ENCODE measurements around the gene G6PC1. TPM values are rescaled to one million over a fixed set of nuclear protein-coding genes. Genes with fewer than 3 reads are reported as not detected.
"Not testable (repeated sequence)": the region's sequence is repeated elsewhere in the genome, so short reads cannot be mapped to it uniquely, and the experiment has no call there.

G6PC1 gene
- total RNA-seq, 1 donor = not detected

DNA sequence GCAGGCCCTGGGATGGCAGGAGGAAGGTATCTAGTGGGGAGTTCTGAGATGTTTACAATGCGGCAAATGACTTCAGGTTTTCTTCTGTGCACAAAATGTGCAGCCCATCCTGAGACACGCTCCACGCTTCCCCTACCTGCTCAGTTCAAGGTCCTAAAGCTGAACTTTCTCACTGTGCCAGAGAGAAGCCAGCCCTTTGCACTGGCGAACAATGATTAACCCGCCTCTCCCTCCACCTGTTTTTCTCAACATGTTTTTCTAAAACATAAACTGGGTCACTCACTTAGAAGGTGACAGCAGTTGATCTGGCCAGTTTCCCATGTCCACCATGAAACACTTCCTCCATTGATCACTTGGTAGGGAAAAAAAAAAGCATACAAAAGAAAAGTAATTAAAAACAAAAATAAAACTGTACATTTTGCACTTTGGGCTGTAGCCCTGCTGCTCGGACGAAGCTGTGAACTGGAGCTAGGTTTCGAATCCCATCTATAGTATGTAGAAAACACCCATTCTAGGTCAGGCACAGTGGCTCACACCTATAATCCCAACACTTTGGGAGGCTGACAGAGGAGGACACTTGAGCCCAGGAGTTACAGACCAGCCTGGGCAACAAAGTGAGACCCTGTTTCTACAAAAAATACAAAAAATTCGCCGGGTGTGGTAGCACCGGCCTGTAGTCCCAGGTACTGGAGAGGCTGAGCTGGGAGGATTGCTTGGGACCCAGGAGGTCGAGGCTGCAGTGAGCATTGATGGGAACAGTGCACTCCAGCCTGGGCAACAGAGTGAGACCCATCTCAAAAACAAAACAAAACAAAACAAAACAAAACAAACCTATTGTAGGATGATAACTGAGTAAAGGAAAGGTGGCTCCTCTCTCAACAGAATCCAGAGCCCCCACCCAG is 6.1 kb upstream of the G6PC1 start:
- no peak for DNase-seq (ENCODE audit: low read depth)
- no peak overlapping the region for H3K4me3 ChIP-seq (ENCODE audit: low read depth, low read length)
- TF ChIP-seq, protein P1, sequence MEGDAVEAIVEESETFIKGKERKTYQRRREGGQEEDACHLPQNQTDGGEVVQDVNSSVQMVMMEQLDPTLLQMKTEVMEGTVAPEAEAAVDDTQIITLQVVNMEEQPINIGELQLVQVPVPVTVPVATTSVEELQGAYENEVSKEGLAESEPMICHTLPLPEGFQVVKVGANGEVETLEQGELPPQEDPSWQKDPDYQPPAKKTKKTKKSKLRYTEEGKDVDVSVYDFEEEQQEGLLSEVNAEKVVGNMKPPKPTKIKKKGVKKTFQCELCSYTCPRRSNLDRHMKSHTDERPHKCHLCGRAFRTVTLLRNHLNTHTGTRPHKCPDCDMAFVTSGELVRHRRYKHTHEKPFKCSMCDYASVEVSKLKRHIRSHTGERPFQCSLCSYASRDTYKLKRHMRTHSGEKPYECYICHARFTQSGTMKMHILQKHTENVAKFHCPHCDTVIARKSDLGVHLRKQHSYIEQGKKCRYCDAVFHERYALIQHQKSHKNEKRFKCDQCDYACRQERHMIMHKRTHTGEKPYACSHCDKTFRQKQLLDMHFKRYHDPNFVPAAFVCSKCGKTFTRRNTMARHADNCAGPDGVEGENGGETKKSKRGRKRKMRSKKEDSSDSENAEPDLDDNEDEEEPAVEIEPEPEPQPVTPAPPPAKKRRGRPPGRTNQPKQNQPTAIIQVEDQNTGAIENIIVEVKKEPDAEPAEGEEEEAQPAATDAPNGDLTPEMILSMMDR (IDR thresholded peaks at IDR 0.05; ENCODE audit: insufficient read depth, low read length) = no peak

DNA sequence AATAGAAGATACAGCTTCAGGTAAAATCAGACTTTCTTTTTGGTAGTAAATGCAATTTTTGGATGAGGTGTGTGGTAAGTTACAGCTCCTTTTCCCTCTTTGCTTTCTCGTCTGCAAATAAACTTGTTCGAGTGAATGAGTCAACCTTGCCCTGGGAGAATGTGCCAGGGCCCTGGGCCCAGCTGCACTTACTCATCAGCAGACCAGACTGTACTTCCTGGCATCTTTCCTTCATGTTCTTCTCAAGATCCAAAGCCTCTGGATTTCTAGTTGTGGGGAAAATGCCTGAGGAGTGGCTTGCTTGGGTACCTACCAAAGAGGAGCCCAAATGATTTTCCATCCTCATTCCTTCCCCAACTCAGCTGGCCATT is 5.4 kb upstream of the G6PC1 start:
- TF ChIP-seq, protein P1 (IDR thresholded peaks at IDR 0.05; ENCODE audit: insufficient read depth, low read length) = no peak
- H3K4me3 ChIP-seq (ENCODE audit: low read depth, low read length) = no peak overlapping the region
- DNase-seq (ENCODE audit: low read depth) = peak; percentile 96

GRCh38 chr17:42898147-42898811 is 2.3 kb upstream of the G6PC1 start:
- DNase-seq (ENCODE audit: low read depth) = no peak
- H3K4me3 ChIP-seq (ENCODE audit: low read depth, low read length) = no peak overlapping the region
- TF ChIP-seq, protein P1 (IDR thresholded peaks at IDR 0.05; ENCODE audit: insufficient read depth, low read length) = no peak

- not testable (repeated sequence) for H3K4me3 ChIP-seq (ENCODE audit: low read depth, low read length); DNase-seq (ENCODE audit: low read depth)
Measured at GRCh38 chr17:42899981-42900380, 618 bp upstream of the G6PC1 start.

DNA sequence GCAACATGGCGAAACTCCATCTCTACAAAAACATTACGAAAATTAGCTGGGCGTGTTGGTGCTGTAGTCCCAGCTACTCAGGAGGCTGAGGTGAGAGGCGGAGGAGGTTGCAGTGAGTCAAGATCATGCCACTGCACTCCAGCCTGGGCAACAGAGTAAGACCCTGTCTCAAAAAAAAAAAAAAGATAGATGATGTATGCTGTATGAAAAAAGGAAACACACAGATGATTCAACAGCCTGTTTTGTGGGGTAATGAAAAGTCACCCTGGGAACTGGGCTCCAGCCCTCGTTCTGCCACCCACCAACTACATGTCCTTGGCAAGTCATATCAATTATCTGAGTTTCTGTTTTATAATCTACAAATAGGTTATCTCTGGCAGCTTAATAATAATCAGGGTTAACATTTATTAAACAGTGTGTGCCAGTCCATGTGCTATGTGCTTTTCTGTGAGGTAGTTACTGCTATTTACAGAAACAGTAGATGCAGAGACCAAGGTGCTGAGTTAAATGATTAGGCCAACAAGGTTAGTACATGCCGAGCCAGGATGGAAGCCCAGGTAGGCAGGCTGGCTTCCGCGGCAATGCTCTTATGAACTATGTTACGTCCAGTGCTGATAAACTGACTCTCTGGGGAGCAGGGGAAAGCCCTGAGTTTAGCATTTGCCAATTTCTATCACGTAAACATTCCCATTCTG is 1.1 kb downstream of the G6PC1 start:
- no peak overlapping the region for H3K4me3 ChIP-seq (ENCODE audit: low read depth, low read length)
- DNase-seq (ENCODE audit: low read depth) = peak; percentile 25
- TF ChIP-seq, protein P1 (IDR thresholded peaks at IDR 0.05; ENCODE audit: insufficient read depth, low read length) = no peak

DNA sequence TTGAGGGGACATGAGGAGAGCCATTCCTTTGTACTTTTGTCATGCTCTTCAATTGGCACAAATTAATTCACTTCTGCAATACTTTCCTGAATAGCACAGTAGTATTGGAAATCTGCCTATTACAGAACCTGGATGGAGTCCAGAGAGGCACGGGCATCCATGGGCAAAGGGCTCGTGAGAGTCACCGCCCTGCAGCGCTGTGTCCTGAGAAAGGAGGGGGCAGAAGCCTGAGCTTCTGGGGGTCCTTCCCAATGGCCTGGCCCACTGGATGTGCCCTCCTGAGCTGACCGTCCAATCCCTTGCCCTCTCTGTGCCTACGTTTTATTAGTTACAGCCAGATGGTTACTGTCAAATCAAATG is 3.5 kb downstream of the G6PC1 start:
- no peak overlapping the region for H3K4me3 ChIP-seq (ENCODE audit: low read depth, low read length)
- TF ChIP-seq, protein P1 (IDR thresholded peaks at IDR 0.05; ENCODE audit: insufficient read depth, low read length) = no peak
- no peak for DNase-seq (ENCODE audit: low read depth)
